Measurements from ENCODE around the gene ZBTB14. TPM values are rescaled to one million over a fixed set of nuclear protein-coding genes. Genes with fewer than 3 reads are reported as not detected.

Gene ZBTB14
- total RNA-seq, 2 donors from 2014 or later = 14.4 to 17.5 TPM

DNA sequence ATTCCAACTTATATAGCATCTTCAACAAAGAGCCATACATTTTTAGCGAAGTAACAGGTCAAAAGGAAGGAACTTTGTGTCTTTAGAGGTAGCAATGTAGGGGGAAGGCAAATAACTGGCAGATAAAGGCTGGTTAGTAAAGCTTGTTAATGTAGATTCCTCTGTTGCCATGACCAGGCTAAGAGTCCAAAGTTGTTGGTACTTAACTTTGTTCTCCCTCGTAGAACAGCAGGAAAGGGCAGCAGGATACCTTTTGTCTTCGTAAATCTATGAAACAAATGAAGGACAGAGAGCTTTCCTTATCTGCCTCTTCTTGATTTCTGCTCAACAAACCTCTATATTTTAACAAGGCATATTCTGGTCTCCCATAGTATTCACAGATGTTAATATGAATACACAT is 18.6 kb downstream of the ZBTB14 start:
- Mint-ChIP-seq H3K27me3 (peaks cover 9 to 19% of the 10 kb centered on the region in 2 donors), H3K4me3 (no peak overlapping the region), H3K27ac (no peak overlapping the region), H3K4me1 (ENCODE audit: low read depth in 2 of 2) (no peaks in the 10 kb centered on the region), H3K36me3 (peaks cover 19% of the 10 kb centered on the region), H3K9me3 (peaks cover 2% of the 10 kb centered on the region)
- DNase-seq (ENCODE audit: low spot score) = no peak
- ATAC-seq = no peak

DNA sequence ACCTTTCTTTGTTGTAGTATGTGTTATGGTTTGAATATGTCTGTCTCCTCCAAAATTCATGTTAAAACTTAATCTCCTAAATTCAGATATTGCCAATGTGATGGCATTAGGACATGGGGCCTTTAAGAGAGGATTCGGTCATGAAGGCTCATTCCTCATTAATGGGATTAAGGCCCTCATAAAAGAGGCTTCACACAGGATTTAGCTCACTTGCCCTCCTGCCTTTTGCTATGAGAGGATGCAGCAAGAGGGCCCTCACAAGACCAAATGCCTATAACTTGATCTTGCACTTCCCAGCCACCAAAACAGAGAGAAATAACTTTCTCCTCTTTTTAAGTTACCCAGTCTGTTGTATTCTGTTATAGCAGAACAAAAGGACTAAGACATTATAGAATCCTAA is 19.7 kb downstream of the ZBTB14 start:
- peaks cover 10 to 22% of the 10 kb centered on the region in 2 donors for H3K27me3 Mint-ChIP-seq
- peaks cover 3% of the 10 kb centered on the region for H3K9me3 Mint-ChIP-seq
- ATAC-seq (no peak), DNase-seq (ENCODE audit: low spot score) (no peak)
- no peak overlapping the region for H3K27ac Mint-ChIP-seq
- H3K4me3 Mint-ChIP-seq = no peak overlapping the region
- H3K4me1 Mint-ChIP-seq (ENCODE audit: low read depth in 2 of 2) = no peaks in the 10 kb centered on the region
- peaks cover 22% of the 10 kb centered on the region for H3K36me3 Mint-ChIP-seq

DNA sequence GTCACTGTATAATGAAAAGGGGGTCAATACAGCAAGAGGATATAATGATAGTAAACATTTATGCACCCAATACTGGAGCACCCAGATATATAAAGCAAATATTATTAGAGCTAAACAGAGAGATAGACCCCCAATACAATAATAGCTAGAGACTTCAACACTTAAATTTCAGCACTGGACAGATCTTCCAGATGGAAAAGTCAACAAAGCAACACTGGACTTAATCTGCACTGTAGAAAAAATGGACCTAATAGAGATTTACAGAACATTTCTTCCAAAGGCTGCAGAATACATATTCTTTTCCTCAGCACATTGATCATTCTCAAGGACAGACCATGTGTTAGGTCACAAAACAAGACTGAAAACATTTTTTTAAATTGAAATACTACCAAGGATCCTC is 26.7 kb downstream of the ZBTB14 start:
- DNase-seq (ENCODE audit: low spot score) (no peak), ATAC-seq (no peak)
- Mint-ChIP-seq H3K27me3 (peaks cover 38 to 77% of the 10 kb centered on the region in 2 donors), H3K4me3 (no peak overlapping the region), H3K9me3 (peaks cover 12% of the 10 kb centered on the region), H3K36me3 (peaks cover 32% of the 10 kb centered on the region), H3K27ac (no peak overlapping the region), H3K4me1 (ENCODE audit: low read depth in 2 of 2) (no peaks in the 10 kb centered on the region)

DNA sequence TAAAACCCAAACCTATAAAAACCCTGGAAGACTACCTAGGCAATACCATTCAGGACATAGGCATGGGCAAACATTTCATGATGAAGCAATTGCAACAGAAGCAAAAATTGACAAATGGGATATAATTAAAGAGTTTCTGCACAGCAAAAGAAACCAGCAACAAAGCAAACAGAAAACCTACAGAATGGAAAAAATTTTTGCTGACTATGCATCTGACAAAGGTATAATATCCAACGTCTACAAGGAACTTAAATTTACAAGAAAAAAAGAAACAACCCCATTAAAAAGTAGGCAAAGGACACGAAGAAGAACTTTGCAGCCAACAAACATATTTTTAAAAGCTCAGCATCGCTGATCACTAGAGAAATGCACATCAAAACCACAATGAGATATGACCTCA is 28.8 kb downstream of the ZBTB14 start:
- Mint-ChIP-seq H3K27me3 (peaks cover 37 to 74% of the 10 kb centered on the region in 2 donors), H3K4me3 (no peak overlapping the region), H3K36me3 (peaks cover 35% of the 10 kb centered on the region), H3K27ac (no peak overlapping the region), H3K4me1 (ENCODE audit: low read depth in 2 of 2) (no peaks in the 10 kb centered on the region), H3K9me3 (peaks cover 13% of the 10 kb centered on the region)
- ATAC-seq (no peak), DNase-seq (ENCODE audit: low spot score) (no peak)

DNA sequence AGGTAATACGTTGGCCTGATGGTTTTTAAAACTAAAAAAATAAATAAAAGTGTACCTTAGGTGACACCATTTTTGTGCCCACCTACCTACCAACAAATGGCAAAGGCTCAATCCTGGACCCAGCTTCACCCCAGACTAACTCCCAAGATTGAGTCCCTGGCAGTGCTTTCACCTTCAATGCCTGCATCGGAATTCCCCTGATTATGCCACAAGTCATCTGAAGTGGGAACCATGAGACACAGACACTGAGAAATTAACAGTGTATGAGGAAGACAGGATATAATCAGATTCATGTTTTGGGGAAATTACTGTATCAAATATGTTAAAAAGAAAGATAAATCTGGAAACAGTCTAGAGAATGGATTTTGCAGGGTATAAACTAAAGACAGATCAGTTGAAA is 41.6 kb downstream of the ZBTB14 start:
- no peaks in the 10 kb centered on the region for H3K36me3 Mint-ChIP-seq
- ATAC-seq (no peak), DNase-seq (ENCODE audit: low spot score) (no peak)
- H3K27me3 Mint-ChIP-seq = peaks cover 18 to 27% of the 10 kb centered on the region in 2 donors
- H3K9me3 Mint-ChIP-seq = no peaks in the 10 kb centered on the region
- no peak overlapping the region for H3K4me3 Mint-ChIP-seq
- H3K27ac Mint-ChIP-seq = no peak overlapping the region
- H3K4me1 Mint-ChIP-seq (ENCODE audit: low read depth in 2 of 2) = no peaks in the 10 kb centered on the region

DNA sequence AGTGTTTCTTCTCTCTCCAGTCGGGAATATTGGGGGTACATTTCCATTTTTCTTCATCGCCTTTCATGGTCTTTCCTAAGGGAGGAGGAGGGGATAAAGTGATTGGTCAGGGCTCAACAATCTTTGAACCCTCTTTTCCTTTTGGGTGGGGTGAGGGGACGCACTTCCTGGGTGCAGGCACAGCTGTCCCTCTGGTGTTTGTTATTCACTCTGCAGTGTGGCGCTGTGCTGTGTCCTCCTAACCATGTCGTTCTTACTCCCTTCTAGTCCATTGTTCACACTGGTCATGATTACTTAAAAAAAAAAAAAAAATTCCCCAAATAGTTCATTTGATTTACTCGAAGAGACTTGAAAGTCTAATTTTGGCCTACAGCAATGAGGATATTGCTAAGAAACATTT is 44.4 kb downstream of the ZBTB14 start:
- H3K27ac Mint-ChIP-seq = no peak overlapping the region
- no peaks in the 10 kb centered on the region for H3K4me1 Mint-ChIP-seq (ENCODE audit: low read depth in 2 of 2)
- H3K27me3 Mint-ChIP-seq = peaks cover 14 to 19% of the 10 kb centered on the region in 2 donors
- ATAC-seq (no peak), DNase-seq (ENCODE audit: low spot score) (no peak)
- H3K36me3 Mint-ChIP-seq = no peaks in the 10 kb centered on the region
- H3K9me3 Mint-ChIP-seq = no peaks in the 10 kb centered on the region
- H3K4me3 Mint-ChIP-seq = no peak overlapping the region

DNA sequence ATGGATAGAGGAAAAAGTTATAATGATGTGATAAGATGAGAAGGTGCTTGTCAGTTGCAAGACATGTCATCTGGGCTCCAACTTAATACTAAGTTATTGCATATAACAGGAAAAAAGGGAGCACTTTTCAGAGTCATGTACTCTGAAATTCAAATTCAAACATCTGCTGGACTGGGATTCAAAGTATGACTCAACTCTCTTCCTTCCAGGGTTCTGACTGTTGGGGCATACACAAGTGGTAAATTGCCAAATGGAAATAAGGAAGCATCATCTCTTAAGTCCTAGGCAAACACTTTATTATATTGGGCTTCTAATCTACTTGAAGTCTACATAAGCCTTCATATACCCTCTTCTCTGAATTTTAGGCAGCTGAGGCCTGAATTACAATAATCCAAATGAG is 44.9 kb downstream of the ZBTB14 start:
- no peak overlapping the region for H3K27ac Mint-ChIP-seq
- no peaks in the 10 kb centered on the region for H3K9me3 Mint-ChIP-seq
- DNase-seq (ENCODE audit: low spot score) (no peak), ATAC-seq (no peak)
- no peak overlapping the region for H3K4me3 Mint-ChIP-seq
- H3K36me3 Mint-ChIP-seq = no peaks in the 10 kb centered on the region
- no peaks in the 10 kb centered on the region for H3K4me1 Mint-ChIP-seq (ENCODE audit: low read depth in 2 of 2)
- peaks cover 14 to 19% of the 10 kb centered on the region in 2 donors for H3K27me3 Mint-ChIP-seq

DNA sequence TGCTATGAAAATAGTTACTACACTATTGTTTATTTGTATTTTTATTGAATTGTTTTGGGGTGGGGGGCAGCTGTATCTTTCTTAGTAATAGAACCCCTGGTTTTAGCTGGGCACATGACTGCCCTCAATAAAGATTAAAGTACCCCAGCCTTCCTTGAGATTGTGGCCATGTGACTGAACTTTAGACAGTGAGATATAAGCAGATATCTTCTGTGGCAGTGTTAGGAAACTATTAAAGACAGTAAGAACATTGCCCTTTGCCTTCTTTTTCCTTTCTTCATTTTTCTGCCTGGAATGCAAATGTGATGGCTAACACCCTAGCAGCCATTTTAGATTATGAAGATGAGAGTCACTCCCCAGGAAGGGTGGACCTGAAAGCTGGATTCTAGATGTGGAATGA is 50.6 kb downstream of the ZBTB14 start:
- no peak overlapping the region for H3K4me3 Mint-ChIP-seq
- DNase-seq (ENCODE audit: low spot score) (no peak), ATAC-seq (no peak)
- H3K9me3 Mint-ChIP-seq = peaks cover 4% of the 10 kb centered on the region
- no peak overlapping the region for H3K27ac Mint-ChIP-seq
- peaks cover 12 to 24% of the 10 kb centered on the region in 2 donors for H3K4me1 Mint-ChIP-seq (ENCODE audit: low read depth in 2 of 2)
- peaks cover 8% of the 10 kb centered on the region for H3K36me3 Mint-ChIP-seq
- H3K27me3 Mint-ChIP-seq = peaks cover 0 to 2% of the 10 kb centered on the region in 2 donors

DNA sequence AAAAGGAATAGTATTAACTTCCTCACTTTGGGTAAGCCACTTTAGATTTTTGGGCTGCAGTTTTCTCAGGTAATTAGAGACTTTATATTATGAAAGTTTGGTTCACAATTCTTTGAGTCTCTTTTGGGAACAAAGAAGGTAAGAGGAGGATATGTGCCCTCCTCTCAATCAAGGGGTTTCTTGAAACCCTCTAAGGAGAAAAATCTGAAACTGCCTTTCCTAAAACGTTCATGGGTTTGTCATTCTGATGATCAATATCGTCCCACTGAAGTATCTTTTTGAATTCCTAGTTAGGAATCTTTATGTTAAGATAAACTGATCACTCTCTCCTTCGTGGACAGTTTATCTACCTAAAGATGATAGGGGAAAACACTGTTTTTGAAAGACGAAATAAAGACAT is 56.1 kb downstream of the ZBTB14 start:
- Mint-ChIP-seq H3K4me3 (peak overlapping the region; percentile 97), H3K27ac (no peak overlapping the region), H3K27me3 (peaks cover under 1 to 4% of the 10 kb centered on the region in 2 donors), H3K9me3 (peaks cover 4% of the 10 kb centered on the region), H3K36me3 (peaks cover 10% of the 10 kb centered on the region), H3K4me1 (ENCODE audit: low read depth in 2 of 2) (peaks cover 18 to 37% of the 10 kb centered on the region in 2 donors)
- no peak for DNase-seq (ENCODE audit: low spot score)
- no peak for ATAC-seq

Other genes with a start within 250 kb of the ZBTB14 start
- not detected for gene AKAIN1, start 98.5 kb downstream of the ZBTB14 start, total RNA-seq
- gene EPB41L3, start 248.3 kb upstream of the ZBTB14 start, total RNA-seq = under 1 TPM in 1 of 2 donors, not detected in 1; 0.57 TPM